Chondrocyte (in vitro differentiated cells): Measurements from ENCODE around the gene CACNA1S. TPM values are rescaled to one million over a fixed set of nuclear protein-coding genes. Genes with fewer than 3 reads are reported as not detected.

Experiments
- DNase-seq: peaks from one replicate; pipeline ENCODE4 v3.0.0; 2021; ENCODE audit warnings: mixed read lengths, low spot score
- H3K27ac Mint-ChIP-seq: one replicate; pipeline ENCODE4 v1.8.0; 2021; ENCODE audit warnings: mild to moderate bottlenecking, moderate library complexity, mixed read lengths; ENCODE audit not compliant: unreplicated experiment
- H3K27me3 Mint-ChIP-seq: 2 replicates; pipeline ENCODE4 v1.8.0; 2021; ENCODE audit warnings: low read depth, mixed read lengths
- H3K36me3 Mint-ChIP-seq: 2 replicates; pipeline ENCODE4 v1.8.0; 2021; ENCODE audit warnings: low read depth, mixed read lengths
- H3K4me1 Mint-ChIP-seq: 2 replicates; pipeline ENCODE4 v1.8.0; 2021; ENCODE audit warnings: low read depth, mild to moderate bottlenecking, mixed read lengths
- H3K4me3 Mint-ChIP-seq: one replicate; pipeline ENCODE4 v1.8.0; 2021; ENCODE audit warnings: mild to moderate bottlenecking, moderate library complexity, mixed read lengths; ENCODE audit not compliant: unreplicated experiment
- H3K9me3 Mint-ChIP-seq: 2 replicates; pipeline ENCODE4 v1.8.0; 2021; ENCODE audit warnings: low read depth, mixed read lengths
- CTCF ChIP-seq: fragments of 200-600 bp; sonication (generic); IDR thresholded peaks from 2 replicates; pipeline ENCODE4 v1.5.0; 2021; ENCODE audit warnings: antibody characterized with exemption, mild to moderate bottlenecking, moderate library complexity
- total RNA-seq: library from RNA; stranded (reverse); gene quantifications from 3 replicates; pipeline ENCODE4 v1.2.1, GENCODE V29; 2021

Gene CACNA1S
- total RNA-seq, 1 donor from 2014 or later, result 0.40 TPM

- Mint-ChIP-seq H3K4me1 (peaks cover 4% of the 10 kb centered on the region), H3K9me3 (no peaks in the 10 kb centered on the region), H3K4me3 (no peak overlapping the region), H3K36me3 (no peaks in the 10 kb centered on the region), H3K27ac (no peak overlapping the region), H3K27me3 (peaks cover 18% of the 10 kb centered on the region)
- no peak for DNase-seq
- TF ChIP-seq CTCF, result no peak
Observed at GRCh38 chr1:201072149-201072548, 40.1 kb downstream of the CACNA1S start.

GRCh38 chr1:201069636-201070035 lies 42.6 kb downstream of the CACNA1S start:
- H3K27ac Mint-ChIP-seq, result no peak overlapping the region
- peaks cover 4% of the 10 kb centered on the region for H3K4me1 Mint-ChIP-seq
- TF ChIP-seq CTCF, result no peak
- H3K27me3 Mint-ChIP-seq, result peaks cover 18% of the 10 kb centered on the region
- no peaks in the 10 kb centered on the region for H3K9me3 Mint-ChIP-seq
- no peaks in the 10 kb centered on the region for H3K36me3 Mint-ChIP-seq
- H3K4me3 Mint-ChIP-seq, result no peak overlapping the region
- no peak for DNase-seq

GRCh38 chr1:201068976-201069375 lies 43.2 kb downstream of the CACNA1S start:
- no peak overlapping the region for H3K27ac Mint-ChIP-seq
- DNase-seq, result no peak
- H3K36me3 Mint-ChIP-seq, result no peaks in the 10 kb centered on the region
- H3K9me3 Mint-ChIP-seq, result no peaks in the 10 kb centered on the region
- no peak for TF ChIP-seq CTCF
- H3K27me3 Mint-ChIP-seq, result peaks cover 18% of the 10 kb centered on the region
- peaks cover 4% of the 10 kb centered on the region for H3K4me1 Mint-ChIP-seq
- H3K4me3 Mint-ChIP-seq, result no peak overlapping the region

- Mint-ChIP-seq H3K9me3 (no peaks in the 10 kb centered on the region), H3K27ac (no peak overlapping the region), H3K36me3 (no peaks in the 10 kb centered on the region), H3K4me3 (no peak overlapping the region), H3K27me3 (peaks cover 18% of the 10 kb centered on the region), H3K4me1 (peaks cover 4% of the 10 kb centered on the region)
- no peak for TF ChIP-seq CTCF
- no peak for DNase-seq
Observed at GRCh38 chr1:201066986-201067385, 45.2 kb downstream of the CACNA1S start.

GRCh38 chr1:201065686-201066085 lies 46.5 kb downstream of the CACNA1S start:
- H3K4me1 Mint-ChIP-seq, result peaks cover 5% of the 10 kb centered on the region
- no peak for TF ChIP-seq CTCF
- H3K9me3 Mint-ChIP-seq, result no peaks in the 10 kb centered on the region
- H3K4me3 Mint-ChIP-seq, result no peak overlapping the region
- H3K27ac Mint-ChIP-seq, result no peak overlapping the region
- no peak for DNase-seq
- H3K36me3 Mint-ChIP-seq, result no peaks in the 10 kb centered on the region
- peaks cover 12% of the 10 kb centered on the region for H3K27me3 Mint-ChIP-seq
